HL-60/S4 treated with retinoic acid at 250 ng/mL for 4 days and 3 days (cell line): ENCODE measurements around the gene SLC8A2.

ENCODE experiments used
- in situ Hi-C: fragments of 300-500 bp; cut with MboI; formaldehyde crosslinking; loops from 2 replicates; pipeline ENCODE4 v1.7.0; 2022; ENCODE audit warnings: low sequenced_read_pairs

SLC8A2 gene

DNA sequence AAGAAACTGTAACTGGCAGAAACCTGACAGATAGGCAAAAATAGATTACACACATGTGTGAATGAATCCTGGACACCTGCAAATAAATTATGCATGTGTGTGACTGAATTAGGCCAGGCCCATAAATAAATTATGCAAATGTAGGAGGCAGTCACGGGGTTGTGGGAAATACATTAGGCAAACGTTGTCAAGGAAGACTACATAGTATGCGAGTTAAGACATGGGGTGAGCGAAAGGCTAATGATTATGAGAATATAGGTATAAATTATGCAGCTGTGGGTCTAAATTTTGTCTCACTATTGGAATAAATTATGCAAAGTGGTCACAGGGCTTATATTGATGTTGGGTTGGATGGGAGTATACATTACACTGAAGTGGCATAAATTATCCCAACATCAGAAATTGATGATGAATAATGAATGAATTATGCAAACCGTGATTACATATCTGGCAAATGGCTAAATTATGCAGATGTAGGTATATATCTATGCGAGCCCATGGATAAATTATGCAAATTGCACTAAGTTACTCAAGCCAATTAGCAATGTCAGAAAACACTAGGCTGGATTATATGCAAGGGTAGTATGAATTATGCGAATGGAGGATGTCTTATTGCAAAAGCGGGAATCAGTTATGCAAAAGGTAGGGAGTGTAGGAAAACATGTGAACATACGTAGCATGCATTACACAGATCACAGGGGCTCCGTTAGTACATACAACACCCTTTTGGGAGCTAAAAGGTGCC, 6.8 kb downstream of the SLC8A2 start:
- in situ Hi-C loops: no loop called here

GRCh38 chr19:47461876-47462275, 9.8 kb downstream of the SLC8A2 start:
- in situ Hi-C loops: no loop called here

DNA sequence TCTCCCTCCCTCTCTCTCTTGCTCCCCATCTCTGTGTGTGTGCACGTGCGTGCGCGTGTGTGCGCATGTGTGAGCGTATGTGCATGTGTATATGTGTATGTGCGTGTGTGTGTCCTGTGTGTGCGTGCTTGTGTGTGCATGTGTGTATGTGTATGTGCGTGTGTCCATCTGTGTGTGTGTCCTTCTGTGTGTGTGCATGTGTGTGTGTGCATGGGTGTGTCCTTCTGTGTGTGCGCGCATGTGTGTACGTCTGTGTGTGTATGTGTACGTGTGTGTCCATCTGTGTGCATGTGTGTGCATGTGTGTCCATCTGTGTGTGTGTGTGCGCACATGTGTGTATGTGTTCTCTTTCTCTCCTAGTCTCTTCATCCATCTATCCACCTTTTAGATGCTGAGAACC, 12.2 kb downstream of the SLC8A2 start:
- in situ Hi-C loops: no loop called here

GRCh38 chr19:47458672-47459071, 13.0 kb downstream of the SLC8A2 start:
- in situ Hi-C loops: no loop called here

- in situ Hi-C loops: no loop called here
These were observed 14.8 kb downstream of the SLC8A2 start for GRCh38 chr19:47456721-47457474.

- in situ Hi-C loops: no loop called here
These were observed 21.2 kb downstream of the SLC8A2 start for GRCh38 chr19:47450478-47450877.

- in situ Hi-C loops: no loop called here
These were observed 23.3 kb downstream of the SLC8A2 start for GRCh38 chr19:47448360-47448727.

- in situ Hi-C loops: no loop called here
These were observed 24.0 kb downstream of the SLC8A2 start for GRCh38 chr19:47447470-47448359.

DNA sequence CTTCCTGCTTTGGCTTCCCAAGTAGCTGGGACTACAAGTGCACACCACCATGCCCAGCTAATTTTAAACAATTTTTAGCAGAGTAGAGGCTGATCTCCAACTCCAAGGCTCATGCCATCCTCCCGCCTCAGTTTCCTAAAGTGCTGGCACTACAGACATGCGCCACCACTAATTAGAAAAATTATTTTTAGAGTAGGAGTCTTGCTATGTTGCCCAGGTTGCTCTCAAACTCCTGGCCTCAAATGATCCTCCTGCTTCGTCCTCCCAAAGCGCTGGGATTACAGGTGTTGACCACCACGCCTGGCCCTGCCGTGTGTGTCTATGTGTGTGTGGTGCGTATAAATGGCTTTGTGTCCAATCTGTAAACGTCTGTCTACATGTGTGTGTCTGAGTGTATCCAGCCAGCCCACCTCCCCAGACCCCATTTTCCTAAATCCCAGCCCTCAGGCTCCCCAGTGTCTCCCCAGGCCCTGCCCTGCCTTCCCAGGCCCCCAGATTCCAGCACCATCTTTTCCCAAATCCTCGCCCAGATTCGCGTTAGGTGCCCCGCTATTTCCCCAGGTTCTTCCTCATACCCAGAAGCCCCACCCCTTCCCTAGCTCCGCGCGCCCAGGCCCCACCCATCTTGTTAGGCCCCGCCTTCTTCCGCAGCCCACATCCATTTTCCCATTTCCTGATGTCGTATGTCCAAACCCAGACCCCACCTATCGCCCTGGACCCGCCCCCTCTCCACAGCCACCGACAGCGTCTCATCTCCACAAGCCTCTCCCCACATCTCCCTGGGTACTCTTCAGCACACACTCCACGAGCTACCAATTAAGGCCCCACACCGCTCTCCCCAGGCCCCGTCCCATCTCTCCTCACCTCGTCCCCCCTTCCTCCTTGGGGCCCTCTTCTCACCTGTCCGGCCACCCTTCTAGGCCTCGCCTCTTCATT, 24.9 kb downstream of the SLC8A2 start:
- in situ Hi-C loops: no loop called here

- in situ Hi-C loops: no loop called here
These were observed 25.7 kb downstream of the SLC8A2 start for GRCh38 chr19:47445937-47446402.

- in situ Hi-C loops: no loop called here
These were observed 26.2 kb downstream of the SLC8A2 start for GRCh38 chr19:47445527-47445926.

- in situ Hi-C loops: no loop called here
These were observed 27.3 kb downstream of the SLC8A2 start for GRCh38 chr19:47444388-47444821.

DNA sequence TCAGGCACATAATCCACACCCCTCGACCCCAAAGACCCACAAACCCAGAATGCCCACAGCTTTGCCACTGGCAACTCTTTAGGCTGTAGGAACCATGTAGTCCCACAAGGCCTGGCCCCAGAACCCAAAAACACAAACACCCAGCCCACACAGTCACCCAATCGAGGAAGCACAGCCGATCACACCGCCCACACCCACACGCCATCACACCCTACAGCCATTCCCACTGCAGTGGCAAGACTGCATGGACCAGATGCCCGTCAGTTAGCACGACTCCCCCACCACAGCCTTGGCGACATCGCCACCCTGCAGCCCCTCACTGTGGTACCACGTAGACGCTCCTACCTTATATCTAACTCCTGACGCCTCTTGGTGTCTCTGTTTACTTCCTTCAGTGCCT, 28.4 kb downstream of the SLC8A2 start:
- in situ Hi-C loops: no loop called here

DNA sequence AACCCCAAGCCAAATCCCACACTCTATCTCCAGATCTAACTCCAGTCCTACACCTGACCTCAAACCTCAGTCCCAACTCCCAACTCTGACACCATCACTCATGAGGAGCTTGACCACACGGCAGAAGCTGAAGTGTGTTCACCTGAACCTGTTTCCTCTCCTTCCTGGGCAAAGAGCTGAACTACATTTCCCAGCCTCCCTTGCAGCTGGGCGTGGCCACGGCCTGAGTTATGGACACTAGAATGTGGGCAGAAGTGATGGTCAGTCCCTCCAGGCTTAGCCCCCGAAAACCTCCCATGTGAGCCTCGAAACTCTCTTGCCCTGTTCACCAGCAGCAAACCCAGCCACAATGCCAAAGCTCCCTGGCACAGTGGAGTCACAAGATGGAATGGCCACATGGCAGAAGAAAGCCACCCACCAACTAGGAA, 32.9 kb downstream of the SLC8A2 start:
- in situ Hi-C loops: loop anchor here (10.0 kb wide), 1 partner anchor 266 kb away; no protein-coding TSS in a partner anchor

DNA sequence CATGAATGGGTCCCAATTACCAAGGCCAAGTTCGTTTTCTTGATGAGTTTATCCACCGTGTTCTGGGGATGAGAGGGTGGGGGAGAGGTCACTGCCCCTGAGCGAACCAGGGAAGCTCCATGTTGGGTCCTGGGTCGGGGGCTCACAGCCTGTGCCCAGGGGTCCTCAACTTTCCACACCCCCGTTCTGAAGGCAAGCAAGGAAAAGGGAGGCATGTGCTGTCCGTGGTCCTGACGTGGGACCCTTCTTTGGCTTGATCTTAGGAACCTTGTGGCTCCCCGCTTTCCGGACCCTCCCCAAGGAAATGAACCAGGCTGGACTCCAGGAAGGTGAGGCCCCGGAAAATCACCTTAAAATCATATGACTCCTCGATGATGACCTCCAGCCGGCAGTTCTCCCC, 34.2 kb downstream of the SLC8A2 start:
- in situ Hi-C loops: loop anchor here (10.0 kb wide), 1 partner anchor 267 kb away; no protein-coding TSS in a partner anchor

DNA sequence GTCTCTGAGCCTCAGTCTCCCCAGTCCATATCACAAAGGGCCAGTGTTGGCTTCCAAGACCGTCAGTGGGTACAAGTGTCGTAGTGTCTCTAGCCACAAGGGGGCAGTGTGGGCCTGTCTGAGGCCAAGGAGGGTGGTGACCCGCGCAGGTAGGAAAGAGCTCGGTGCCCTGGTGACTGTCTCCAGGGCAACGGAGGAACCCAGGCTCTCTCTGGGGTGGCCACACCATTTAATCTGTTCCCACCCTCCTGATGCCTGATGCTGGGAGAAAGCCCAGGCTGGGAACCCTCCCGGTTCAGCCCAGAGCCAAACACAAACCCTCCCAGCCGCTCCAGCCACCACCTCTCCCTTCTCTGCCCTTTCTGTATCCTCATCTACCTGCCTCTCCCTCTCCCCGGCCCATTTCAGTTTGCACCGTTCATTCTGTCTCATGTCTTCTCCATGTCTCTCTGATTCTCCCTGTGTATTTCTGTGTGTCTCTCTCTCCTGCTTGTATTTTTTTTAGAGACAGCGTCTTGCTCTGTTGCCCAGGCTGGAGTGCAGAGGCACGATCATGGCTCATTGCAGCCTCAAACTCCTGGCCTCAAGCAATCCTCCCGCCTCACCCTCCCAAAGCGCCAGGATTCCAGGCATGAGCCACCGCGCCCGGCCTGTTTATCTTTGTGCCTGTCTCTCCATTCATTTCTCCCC, 34.8 kb downstream of the SLC8A2 start:
- in situ Hi-C loops: loop anchor here (10.0 kb wide), 1 partner anchor 268 kb away; no protein-coding TSS in a partner anchor

DNA sequence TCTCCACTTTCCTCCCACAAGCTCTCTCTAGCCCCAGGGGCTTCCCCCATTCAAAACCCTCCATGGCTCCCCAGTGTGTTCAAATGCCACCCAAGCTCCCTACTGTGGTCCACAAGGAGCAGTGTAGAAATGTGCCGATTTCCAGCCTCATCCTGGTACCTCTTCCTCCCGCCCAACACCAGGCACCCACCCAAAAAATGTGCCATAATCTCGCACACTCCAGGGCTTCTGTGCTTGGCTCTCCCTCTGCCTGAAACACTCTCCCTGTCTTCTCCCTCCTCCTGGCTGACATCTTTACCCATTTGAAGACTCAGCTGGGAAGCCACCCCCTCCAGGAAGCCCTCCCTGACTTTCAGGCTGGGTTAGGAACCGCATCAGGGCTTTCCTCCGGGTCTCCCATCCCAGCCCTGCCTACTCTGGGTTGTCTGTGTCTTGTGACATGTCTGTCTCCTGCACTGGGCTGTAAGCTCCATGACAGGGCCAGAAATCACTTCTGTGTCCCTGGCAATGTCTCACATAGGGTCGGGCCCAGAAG, 35.7 kb downstream of the SLC8A2 start:
- in situ Hi-C loops: loop anchor here (10.0 kb wide), 1 partner anchor 269 kb away; no protein-coding TSS in a partner anchor

GRCh38 chr19:47435196-47435595, 36.5 kb downstream of the SLC8A2 start:
- in situ Hi-C loops: loop anchor here (10.0 kb wide), 1 partner anchor 270 kb away; no protein-coding TSS in a partner anchor

DNA sequence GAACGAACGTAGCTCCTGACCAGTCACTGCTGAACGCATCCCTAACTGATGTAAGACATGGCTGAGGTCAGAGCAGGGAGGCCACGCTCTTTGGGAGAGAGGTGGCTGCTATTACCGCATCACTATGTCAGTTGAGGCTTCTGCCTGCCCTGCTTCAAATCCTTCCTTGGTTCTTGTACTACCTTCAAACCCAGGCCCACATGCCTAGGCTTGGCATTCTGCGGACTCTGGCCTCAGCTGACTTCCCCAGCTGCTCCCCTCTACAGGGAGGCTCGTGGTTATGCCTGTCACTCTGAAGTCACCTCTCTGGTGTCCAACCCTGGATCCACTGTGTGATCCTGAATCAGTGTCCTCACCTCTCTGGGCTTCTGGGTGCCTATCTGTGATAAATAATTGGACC, 37.6 kb downstream of the SLC8A2 start:
- in situ Hi-C loops: loop anchor here (10.0 kb wide), 1 partner anchor 271 kb away; no protein-coding TSS in a partner anchor
